Measurements from ENCODE around the gene MED23.
"Not testable (repeated sequence)": the region's sequence is repeated elsewhere in the genome, so short reads cannot be mapped to it uniquely, and the experiment has no call there.

MED23 gene

GRCh38 chr6:131568726-131569125 is 59.3 kb downstream of the MED23 start:
- DNase-seq = no peak

GRCh38 chr6:131565056-131565455 is 63.0 kb downstream of the MED23 start:
- DNase-seq = no peak

- DNase-seq = no peak
Measured at GRCh38 chr6:131561925-131562707, 65.9 kb downstream of the MED23 start.

- no peak for DNase-seq
Measured at GRCh38 chr6:131558922-131559321, 69.1 kb downstream of the MED23 start.

GRCh38 chr6:131555992-131556391 is 72.0 kb downstream of the MED23 start:
- no peak for DNase-seq

GRCh38 chr6:131552572-131552971 is 75.5 kb downstream of the MED23 start:
- no peak for DNase-seq

- no peak for DNase-seq
Measured at GRCh38 chr6:131551902-131552301, 76.1 kb downstream of the MED23 start.

GRCh38 chr6:131549811-131550210 is 78.2 kb downstream of the MED23 start:
- DNase-seq = no peak

- DNase-seq = no peak
Measured at GRCh38 chr6:131548441-131548840, 79.6 kb downstream of the MED23 start.

GRCh38 chr6:131547488-131547887 is 80.6 kb downstream of the MED23 start:
- DNase-seq = no peak

- DNase-seq = no peak
Measured at GRCh38 chr6:131545317-131545716, 82.7 kb downstream of the MED23 start.

GRCh38 chr6:131538615-131539014 is 89.4 kb downstream of the MED23 start:
- DNase-seq = not testable (repeated sequence)

- no peak for DNase-seq
Measured at GRCh38 chr6:131532580-131533039, 95.4 kb downstream of the MED23 start.

- not testable (repeated sequence) for DNase-seq
Measured at GRCh38 chr6:131531681-131532080, 96.4 kb downstream of the MED23 start.

GRCh38 chr6:131530936-131531335 is 97.1 kb downstream of the MED23 start:
- DNase-seq = not testable (repeated sequence)

- no peak for DNase-seq
Measured at GRCh38 chr6:131524695-131525336, 103.2 kb downstream of the MED23 start.

GRCh38 chr6:131523988-131524673 is 103.9 kb downstream of the MED23 start:
- no peak for DNase-seq

All from RPMI8226 (cell line).